NCI-H146 treated with DMSO at 0.1 percent for 48 hours (cell line): ENCODE data around the gene LRR1.
"Not testable (repeated sequence)": the region's sequence is repeated elsewhere in the genome, so short reads cannot be mapped to it uniquely, and the experiment has no call there.

Experiments
- DNase-seq: peaks from one replicate; lab custom pipeline; 2025; ENCODE audit not compliant: unreplicated experiment; lab: John Stamatoyannopoulos, UW

The LRR1 gene, protein sequence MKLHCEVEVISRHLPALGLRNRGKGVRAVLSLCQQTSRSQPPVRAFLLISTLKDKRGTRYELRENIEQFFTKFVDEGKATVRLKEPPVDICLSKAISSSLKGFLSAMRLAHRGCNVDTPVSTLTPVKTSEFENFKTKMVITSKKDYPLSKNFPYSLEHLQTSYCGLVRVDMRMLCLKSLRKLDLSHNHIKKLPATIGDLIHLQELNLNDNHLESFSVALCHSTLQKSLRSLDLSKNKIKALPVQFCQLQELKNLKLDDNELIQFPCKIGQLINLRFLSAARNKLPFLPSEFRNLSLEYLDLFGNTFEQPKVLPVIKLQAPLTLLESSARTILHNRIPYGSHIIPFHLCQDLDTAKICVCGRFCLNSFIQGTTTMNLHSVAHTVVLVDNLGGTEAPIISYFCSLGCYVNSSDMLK

GRCh38 chr14:49598485-49599300, at the start of gene LRR1:
LRR1 (plus strand) TSS chr14:49598940; CDS start chr14:49599021, 81 bp downstream.
- DNase-seq = peak; percentile 76

- DNase-seq = no peak
Observed at GRCh38 chr14:49549446-49549845, 49.3 kb upstream of the LRR1 start.

DNA sequence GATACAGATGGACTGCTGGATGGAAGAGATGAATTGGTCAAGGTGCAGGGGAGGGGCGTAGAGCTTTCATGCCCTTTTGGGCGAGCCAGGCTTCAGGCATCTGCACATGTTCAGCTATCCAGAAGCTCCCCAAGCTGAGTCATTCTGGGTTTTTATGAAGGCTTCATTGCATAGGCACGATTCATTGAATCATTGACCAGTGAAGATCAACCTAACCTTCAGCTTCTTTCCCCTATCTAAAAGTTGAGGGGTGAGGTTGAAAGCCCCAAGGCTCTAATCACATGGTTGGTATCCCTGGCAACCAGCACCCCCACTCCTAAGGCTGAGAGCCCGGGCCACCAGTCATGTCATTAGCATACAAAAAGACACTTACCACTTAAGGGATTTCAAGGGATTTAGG, 48.9 kb upstream of the LRR1 start:
- DNase-seq = no peak

DNA sequence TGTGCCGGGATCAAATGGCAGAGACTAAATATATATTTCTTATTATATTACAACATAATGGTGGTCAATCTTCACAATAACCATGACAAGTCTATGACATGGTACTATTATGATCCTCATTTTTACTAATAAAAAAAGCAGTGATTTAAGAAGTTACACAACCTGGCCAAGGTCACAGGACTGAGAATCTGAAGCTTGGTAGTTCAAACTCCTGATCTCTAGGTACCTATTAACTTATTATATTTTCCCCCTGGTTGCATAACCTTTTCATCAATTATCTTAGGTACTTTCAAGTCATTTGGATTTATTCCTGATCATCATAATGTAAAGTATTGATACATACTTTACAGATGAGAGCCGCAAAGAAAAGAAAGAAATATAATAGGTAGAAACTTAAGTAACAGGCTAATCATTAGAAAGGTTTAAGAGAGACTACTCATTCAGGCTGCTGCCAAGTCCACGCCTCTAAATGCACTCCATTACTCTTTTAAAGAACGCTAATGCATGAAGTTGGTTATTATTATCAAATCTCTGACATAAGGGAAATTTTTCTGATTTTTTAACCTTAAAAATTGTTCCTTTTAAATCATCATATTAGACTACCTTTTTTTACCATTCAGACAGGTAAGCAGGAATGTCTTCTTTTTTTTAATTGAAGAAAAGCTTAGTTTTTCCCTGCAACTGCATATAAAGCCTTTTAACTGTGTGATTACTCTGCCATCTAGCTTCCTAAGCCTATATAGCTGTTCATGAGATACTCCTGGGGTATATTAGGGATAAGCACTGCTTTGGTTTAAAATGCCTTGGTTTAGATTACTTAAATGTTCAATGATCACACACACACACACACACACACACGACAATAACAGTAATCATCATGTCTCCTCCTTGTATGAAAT, 48.2 kb upstream of the LRR1 start:
- DNase-seq = peak; percentile 18

GRCh38 chr14:49551569-49551968, 47.2 kb upstream of the LRR1 start:
- DNase-seq = no peak

- peak; percentile 69 for DNase-seq
Observed at GRCh38 chr14:49553106-49553505, 45.6 kb upstream of the LRR1 start.

GRCh38 chr14:49553892-49554291, 44.8 kb upstream of the LRR1 start:
- DNase-seq = peak; percentile 97

- DNase-seq = no peak
Observed at GRCh38 chr14:49559979-49560768, 38.6 kb upstream of the LRR1 start.

- DNase-seq = no peak
Observed at GRCh38 chr14:49566714-49567113, 32.0 kb upstream of the LRR1 start.

DNA sequence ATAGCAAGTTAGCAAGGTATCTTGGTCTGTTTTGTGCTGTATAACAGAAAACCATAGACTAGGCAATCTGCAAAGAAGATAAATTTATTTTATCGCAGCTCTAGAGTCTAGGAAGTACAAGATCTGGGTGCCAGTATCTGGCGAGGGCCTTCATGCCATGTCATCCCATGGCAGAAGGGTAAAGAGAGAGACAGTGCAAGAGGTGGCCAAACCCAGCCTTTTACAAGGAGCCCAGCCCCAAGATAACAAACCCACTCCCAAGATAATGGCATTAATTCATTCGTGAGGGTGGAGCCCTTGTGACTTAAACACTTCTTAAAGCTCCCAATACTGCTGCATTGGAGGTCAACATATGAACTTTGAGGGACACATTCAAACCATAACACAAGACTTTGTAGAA, 29.5 kb upstream of the LRR1 start:
- no peak for DNase-seq

GRCh38 chr14:49574038-49574437, 24.7 kb upstream of the LRR1 start:
- DNase-seq = no peak

DNA sequence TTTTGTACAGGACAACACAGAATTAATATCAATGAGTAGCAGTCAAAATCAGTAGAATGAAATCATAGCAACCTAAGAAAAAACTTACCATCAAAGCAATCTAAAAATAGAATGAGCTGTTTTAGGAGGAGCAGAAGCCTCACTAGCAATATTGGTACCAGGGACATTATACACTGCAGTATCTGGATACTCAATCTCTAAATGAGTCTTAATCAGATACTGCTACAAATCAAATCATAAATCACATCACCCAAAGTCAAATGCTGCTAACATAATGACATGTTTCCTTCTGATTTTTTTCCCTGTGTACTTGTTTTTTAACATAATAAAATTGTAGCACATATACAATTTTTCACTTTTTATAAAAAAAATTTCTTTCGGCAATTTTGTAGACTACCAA, 20.6 kb upstream of the LRR1 start:
- DNase-seq = no peak

DNA sequence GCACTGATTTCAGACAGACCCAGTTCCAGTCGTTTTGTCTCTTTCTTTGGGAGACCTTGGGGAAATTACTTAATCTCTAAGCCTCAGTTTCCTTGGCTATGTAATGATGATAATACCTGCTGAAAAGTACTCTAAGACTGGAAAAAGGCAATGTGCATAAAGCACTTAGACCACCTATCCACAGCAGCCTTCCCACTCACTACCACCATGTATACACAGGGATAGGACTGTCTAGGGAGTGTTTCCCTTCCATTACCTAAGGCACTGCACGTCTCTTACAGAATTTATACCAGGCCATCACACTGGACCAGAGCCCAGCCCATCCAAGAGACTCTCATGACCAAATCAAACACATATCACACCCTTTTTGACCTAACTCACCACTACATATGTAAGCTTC, 18.9 kb upstream of the LRR1 start:
- no peak for DNase-seq

DNA sequence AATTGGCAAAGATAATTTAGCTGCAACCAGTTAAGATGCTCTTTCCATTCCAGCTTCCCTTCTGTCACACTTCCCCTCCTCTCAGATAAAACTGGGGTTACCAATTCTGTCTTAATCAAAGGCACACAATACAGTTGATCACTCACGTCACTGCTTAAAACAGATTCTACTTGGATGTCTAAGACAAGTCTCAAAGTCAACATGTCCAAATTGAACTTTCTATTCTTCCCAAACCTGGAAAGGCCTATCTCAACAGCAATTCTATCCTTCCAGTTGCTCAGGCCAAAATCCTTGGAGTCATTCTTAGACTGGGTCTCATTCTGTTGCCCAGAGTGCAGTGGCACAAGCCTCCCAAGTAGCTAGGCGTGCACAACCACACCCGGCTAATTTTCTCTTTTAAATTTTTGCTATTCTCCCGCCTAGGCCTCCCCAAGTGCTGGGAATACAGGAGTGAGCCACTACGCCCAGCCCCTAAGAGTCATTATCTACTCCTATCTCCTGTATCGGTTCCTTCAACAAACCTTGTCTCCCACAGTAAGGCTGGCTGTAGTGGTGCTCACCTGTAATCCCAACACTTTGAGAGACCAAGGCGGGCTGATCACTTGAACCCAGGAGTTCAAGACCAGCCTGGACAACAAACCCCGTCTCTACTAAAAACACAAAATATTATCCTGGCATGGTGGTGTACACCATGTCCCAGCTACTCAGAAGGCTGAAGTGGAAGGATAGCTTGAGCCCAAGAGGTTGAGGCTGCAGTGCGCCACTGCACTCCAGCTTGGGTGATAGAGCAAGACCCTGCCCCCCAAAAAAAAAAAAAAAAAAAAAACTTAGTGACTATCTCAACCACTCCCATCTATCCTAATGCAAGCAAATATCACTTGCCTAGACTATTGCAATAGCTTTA, 17.3 kb upstream of the LRR1 start:
- no peak for DNase-seq

DNA sequence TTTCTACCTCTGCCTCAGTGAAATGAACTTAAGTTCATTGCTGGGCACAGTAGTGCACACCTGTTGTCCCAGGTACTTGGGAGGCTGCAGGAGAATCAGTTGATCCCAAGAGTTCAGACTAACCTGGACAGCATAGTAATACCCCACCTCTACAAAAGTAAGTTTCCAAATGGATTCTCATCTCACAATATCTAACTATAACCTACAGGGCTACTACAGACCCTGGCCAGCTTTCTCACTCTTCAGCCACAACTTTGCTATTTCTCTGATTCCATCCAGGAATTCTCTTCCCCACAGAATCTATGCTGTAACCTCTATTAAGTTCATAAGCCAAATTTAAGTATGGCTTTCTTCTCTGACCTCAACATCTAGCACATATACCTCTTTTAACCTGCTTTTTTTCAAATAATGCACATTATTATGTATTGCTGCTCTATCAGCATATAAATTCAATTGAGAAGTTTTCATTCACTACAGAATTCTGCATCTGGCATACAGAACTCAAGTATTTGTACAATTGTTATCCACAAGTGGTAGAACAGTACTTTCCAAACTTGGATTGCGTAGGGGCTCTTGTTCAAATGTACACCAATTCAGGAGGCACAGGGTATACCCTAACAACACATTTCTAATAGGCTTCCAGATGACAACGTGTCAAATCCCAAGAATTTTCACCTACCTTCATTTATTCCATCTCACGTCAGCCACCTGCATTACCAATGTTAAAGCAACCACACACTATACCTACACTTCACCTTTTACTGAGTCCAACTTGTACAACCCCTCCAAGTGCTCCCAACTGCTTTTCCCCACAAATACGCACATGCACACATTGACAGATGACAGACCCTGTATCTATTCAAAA, 16.4 kb upstream of the LRR1 start:
- DNase-seq = no peak

- DNase-seq = no peak
Observed at GRCh38 chr14:49583629-49584028, 15.1 kb upstream of the LRR1 start.

GRCh38 chr14:49584058-49584457, 14.7 kb upstream of the LRR1 start:
- no peak for DNase-seq

GRCh38 chr14:49584981-49585640, 13.6 kb upstream of the LRR1 start:
- not testable (repeated sequence) for DNase-seq
